HT-29 (cell line): Measurements from ENCODE around the gene EGFL7. TPM values are rescaled to one million over a fixed set of nuclear protein-coding genes. Genes with fewer than 3 reads are reported as not detected.
A peak's percentile ranks its signal among the peaks of the same experiment; 100 is the strongest.

ENCODE experiments used
- DNase-seq: peaks from one replicate; pipeline ENCODE4 v3.0.0-alpha.2; 2015; ENCODE audit warnings: low spot score
- total RNA-seq: library from RNA; depleted of rRNA; stranded (reverse); fragments of >200 nt; shearing (Covaris generic); gene quantifications from 2 replicates; pipeline ENCODE4 v1.2.3, GENCODE V29; 2014

Gene EGFL7
- total RNA-seq, 1 experiment from 2014 or later = 6.4 TPM

DNA sequence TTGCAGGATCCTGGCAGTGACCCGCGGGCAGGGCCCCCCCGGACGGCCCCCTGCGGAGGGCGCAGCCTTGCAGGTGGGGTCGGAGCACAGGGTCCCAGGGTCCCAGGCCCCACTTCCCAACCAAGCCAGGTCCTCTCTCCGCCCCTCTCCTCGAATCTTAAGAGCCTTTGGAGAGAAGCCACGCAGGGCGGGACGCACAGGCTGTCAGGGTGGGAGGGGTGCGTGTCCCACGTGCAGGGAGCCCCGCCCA lies 18.4 kb upstream of the EGFL7 start:
- DNase-seq = peak; percentile 76

- no peak for DNase-seq
These were observed 17.9 kb upstream of the EGFL7 start for GRCh38 chr9:136644593-136645351.

- no peak for DNase-seq
These were observed 17.3 kb upstream of the EGFL7 start for GRCh38 chr9:136645352-136645902.

DNA sequence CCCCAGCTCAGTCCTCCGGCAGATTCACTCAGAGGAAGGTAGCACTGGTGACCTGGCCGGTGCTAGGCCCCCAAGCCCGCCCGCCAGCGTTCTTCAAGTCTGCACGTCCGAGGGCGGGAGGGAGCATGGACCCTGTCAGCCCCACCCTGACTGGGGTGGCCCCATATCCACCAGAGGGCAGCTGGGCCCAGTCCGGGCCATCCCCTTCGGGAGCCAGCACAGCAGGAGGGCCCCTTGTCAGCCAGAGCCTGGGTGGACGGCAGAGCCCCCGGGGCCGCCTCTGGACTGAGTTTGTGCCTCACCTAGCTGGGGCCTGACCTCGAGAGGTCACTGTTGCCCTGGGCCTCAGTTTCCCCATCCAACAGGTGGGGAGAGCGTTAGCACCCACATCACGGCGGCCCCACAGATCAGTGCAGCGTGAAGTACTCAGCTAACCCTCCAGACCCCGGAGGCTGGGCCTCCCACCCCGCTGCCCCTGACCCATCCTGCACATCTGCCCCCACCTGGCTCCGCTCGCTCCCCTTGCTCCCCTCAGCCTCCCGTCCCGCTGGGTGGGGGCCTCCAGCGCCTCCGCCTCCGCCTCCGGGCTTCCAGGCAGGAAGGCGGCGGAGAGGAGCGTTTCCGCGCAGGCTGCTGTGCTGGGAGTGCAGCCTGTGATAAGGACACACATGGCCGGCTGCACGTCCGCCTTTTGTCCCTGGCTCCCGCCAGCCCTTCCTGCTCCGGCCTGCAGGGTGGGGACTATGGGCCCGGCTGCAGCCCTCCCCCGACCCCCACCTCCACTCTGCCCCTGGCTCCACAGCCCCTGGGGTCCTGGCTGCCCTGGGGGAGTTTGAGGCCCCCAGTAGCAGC lies 16.6 kb upstream of the EGFL7 start:
- DNase-seq = no peak

- DNase-seq = no peak
These were observed 15.6 kb upstream of the EGFL7 start for GRCh38 chr9:136646827-136647711.

DNA sequence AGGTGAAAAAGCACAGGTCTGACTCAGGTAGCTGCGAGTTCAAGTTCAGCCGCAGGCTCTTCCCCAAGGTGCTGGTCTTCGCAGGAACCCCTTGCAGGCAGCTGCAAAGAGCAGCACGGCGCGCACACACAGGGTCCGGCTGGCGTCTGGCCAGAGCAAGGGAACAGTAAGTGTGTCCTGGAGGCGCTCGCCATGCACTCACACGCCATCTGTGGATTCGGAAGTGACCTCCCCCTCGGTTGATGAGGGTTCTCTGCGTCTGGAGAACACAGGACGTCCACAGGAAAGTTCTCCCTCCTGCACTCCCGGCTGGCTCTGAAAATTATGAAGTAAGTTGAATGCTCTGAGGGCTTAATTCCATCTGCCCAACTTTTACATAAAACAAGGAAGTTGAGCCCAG lies 14.0 kb upstream of the EGFL7 start:
- DNase-seq = no peak

- no peak for DNase-seq
These were observed 12.7 kb upstream of the EGFL7 start for GRCh38 chr9:136650021-136650420.

- DNase-seq = no peak
These were observed 12.1 kb upstream of the EGFL7 start for GRCh38 chr9:136650648-136651047.

GRCh38 chr9:136651860-136652259 lies 10.9 kb upstream of the EGFL7 start:
- DNase-seq = no peak

DNA sequence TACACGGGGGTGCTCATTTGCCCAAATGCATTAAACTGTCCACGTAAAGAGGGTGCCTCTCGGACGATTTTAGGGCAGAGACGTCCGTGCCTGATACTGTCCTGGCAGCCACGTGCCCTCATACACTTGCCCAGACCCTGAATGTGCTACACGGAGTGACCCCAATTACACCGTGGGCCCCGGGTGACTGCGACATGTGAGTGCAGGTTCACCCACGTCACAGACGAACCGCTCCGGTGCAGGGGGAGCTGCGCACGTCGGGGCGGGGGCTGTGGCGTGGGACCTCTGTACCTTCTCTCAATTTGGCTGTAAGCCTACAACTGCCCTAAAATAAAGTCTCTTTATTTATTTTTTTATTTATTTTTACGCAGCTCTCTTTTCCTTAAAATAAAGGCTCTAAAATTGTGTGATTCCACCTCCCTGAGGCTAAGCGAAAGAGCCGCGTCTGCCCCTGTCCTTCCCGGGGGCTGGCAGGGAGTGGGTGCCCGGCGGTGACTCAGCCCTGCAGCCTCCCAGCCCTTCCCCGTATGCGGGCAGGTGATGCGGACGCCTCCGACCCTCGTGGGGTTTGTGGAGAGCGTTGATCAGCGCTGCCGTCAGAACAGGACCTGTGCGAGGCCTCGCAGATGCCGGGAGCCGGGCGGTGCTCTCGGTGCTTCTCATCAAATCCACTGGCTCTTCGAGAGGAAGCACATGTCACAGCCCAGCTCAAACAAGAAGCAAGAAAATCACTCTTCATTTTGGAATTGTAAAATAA lies 9.2 kb upstream of the EGFL7 start:
- DNase-seq = no peak

- no peak for DNase-seq
These were observed 7.7 kb upstream of the EGFL7 start for GRCh38 chr9:136654820-136655535.

DNA sequence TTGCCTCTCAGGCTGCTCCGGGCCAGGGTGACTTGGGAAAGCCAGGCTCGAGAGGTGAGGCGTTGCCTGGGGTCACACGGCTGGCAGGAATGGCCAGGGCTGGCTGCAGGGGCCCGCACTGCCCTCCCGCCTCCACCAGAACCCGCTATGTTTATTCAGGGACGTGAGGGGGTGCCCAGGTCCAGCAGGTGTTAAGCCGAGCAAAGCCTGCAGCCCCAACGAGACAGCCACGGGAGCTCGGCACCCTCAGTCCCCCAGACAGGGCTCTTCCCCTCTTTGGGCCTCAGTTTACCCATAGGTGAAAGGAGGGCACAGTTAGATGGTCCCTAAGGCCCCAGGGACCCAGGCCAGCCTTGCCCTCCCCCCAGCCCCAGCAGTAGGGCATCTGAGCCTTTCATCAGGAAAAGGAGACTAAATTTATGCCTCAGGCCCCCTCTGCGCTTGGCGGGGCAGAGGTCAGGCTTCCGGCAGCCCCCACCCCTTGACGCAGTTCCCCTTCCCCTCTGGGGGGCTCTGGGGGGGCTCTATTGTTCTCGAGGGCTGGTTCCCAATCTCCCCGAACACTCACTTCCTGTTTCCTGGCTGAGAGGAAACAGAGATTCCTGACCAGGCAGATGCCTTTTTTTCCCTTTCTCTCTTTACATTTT lies 7.1 kb upstream of the EGFL7 start:
- no peak for DNase-seq

- no peak for DNase-seq
These were observed 6.5 kb upstream of the EGFL7 start for GRCh38 chr9:136656183-136656738.

DNA sequence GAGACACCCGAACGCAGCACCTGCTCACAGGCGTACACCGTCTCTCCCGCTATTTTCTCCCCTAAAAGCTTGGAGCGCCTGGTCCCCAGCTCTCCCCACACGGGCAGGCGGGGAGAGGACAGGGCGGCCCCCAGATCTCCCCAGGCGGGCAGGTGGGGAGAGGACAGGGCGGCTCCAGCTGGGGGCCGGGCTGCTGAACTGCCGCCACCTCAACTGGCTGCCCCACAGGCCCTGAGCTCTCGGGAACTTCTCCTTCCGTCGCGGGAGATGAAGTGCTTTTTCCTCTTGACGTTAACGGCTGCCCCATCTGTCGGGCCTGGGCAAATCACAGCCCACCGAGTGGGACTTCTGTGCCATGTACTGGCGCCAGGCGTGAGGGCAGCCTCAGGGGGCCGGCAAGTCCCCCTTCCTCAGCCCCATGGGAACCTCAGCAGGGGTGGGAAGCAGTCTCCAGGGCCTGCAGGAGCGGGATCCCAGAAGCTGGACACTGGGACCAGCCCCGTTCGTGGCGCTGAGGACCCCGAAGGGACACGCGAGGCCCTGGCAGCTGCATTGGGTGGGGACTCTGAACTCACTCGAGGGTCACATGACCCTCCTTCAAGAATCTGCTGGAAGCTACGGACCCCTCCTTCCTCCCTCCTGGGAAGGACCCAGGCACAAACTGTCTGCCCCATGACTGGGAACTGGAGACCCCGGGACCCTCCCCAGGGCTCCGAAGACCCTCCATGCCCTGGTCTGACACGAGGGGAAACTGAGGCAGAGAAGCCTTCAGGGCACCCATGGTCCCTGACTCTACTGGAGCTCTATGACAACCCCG lies 5.7 kb upstream of the EGFL7 start:
- no peak for DNase-seq

- DNase-seq = no peak
These were observed 4.5 kb upstream of the EGFL7 start for GRCh38 chr9:136657974-136658848.

DNA sequence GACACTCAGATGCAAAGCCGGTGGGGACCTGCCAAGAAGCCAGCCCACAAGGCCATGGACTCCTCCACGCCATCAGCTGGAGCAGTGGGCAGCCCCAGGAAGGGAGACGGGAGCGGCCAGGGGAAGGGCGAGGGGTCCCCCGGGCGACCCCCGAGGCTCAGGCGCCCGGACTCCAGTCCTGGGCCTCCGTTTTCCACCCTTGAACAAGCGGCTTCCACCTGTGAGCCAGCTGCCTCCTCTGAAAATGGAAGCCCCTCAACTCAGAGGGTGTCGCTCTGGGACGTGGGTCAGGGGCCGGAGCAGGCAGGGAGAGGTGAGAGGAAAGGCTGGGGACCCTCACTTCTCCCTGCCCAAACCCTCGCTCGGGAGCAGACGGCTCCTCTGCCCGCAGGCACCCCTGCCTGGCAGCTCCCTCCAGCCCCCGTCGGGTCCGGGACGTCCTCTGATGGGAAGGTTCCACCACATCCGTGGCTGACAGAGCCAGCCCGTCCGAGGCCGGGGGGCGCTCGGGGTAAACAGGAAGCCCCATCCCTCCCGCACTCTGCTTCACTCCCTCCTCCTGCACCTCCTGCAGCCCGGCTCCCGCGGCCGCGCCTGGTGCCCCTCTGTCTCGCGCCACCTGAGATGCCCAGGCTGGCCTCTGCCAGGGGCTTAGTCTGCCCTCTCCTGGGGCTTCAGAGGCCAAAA lies 3.7 kb upstream of the EGFL7 start:
- DNase-seq = no peak
